H9 (cell line): ENCODE data around the gene UBASH3A. TPM values are rescaled to one million over a fixed set of nuclear protein-coding genes. Genes with fewer than 3 reads are reported as not detected.

Experiments used
- DNase-seq: peaks from one replicate; pipeline ENCODE4 v3.0.0-alpha.2; 2017
- H2AFZ ChIP-seq: one replicate; pipeline ENCODE4 v1.6.1; 2013; ENCODE audit warnings: mild to moderate bottlenecking, low read length, control low read depth, moderate library complexity
- H2AK5ac ChIP-seq: 2 replicates; pipeline ENCODE4 v1.6.1; 2013; ENCODE audit warnings: low read length, control low read depth, mixed read lengths; ENCODE audit not compliant: insufficient read length
- H2BK120ac ChIP-seq: one replicate; pipeline ENCODE4 v1.6.1; 2013; ENCODE audit warnings: low read depth, mild to moderate bottlenecking, low read length, control low read depth, inconsistent platforms; ENCODE audit not compliant: poor library complexity, severe bottlenecking
- H2BK12ac ChIP-seq: 2 replicates; pipeline ENCODE4 v1.6.1; 2013; ENCODE audit warnings: low read length, control low read depth, mixed read lengths, low read depth; ENCODE audit not compliant: insufficient read length
- H2BK15ac ChIP-seq: 2 replicates; pipeline ENCODE4 v1.6.1; 2013; ENCODE audit warnings: low read depth, low read length, control low read depth
- H2BK20ac ChIP-seq: one replicate; pipeline ENCODE4 v1.6.1; 2013; ENCODE audit warnings: low read depth, mild to moderate bottlenecking, low read length, control low read depth, inconsistent platforms; ENCODE audit not compliant: poor library complexity, severe bottlenecking
- H2BK5ac ChIP-seq: 2 replicates; pipeline ENCODE4 v1.6.1; 2013; ENCODE audit warnings: low read length, control low read depth, mixed read lengths; ENCODE audit not compliant: insufficient read length
- H3K14ac ChIP-seq: 2 replicates; pipeline ENCODE4 v1.6.1; 2013; ENCODE audit warnings: low read length, control low read depth; ENCODE audit not compliant: insufficient read depth
- H3K18ac ChIP-seq: 2 replicates; pipeline ENCODE4 v1.6.1; 2013; ENCODE audit warnings: low read depth, mild to moderate bottlenecking, mixed read lengths, low read length, control low read depth; ENCODE audit not compliant: insufficient read length
- H3K23ac ChIP-seq: 2 replicates; pipeline ENCODE4 v1.6.1; 2013; ENCODE audit warnings: low read length, control low read depth, mixed read lengths, low read depth; ENCODE audit not compliant: insufficient read length
- H3K23me2 ChIP-seq: 2 replicates; pipeline ENCODE4 v1.6.1; 2013; ENCODE audit warnings: low read depth, mild to moderate bottlenecking, mixed read lengths, low read length, control low read depth; ENCODE audit not compliant: insufficient read length, poor library complexity, severe bottlenecking
- H3K27ac ChIP-seq: 2 replicates; pipeline ENCODE4 v1.5.1; 2013; ENCODE audit warnings: low read length, control low read depth, mixed read lengths, low read depth; ENCODE audit not compliant: insufficient read length
- H3K27me3 ChIP-seq: 2 replicates; pipeline ENCODE4 v1.6.1; 2013; ENCODE audit warnings: low read length, control low read depth, inconsistent platforms; ENCODE audit not compliant: insufficient read depth
- H3K4ac ChIP-seq: 2 replicates; pipeline ENCODE4 v1.6.1; 2013; ENCODE audit warnings: low read depth, mild to moderate bottlenecking, control low read depth, inconsistent platforms, low read length, moderate library complexity
- H3K4me1 ChIP-seq: 2 replicates; pipeline ENCODE4 v1.6.1; 2013; ENCODE audit warnings: low read length, control low read depth, inconsistent platforms; ENCODE audit not compliant: insufficient read depth
- H3K4me2 ChIP-seq: 2 replicates; pipeline ENCODE4 v1.6.1; 2013; ENCODE audit warnings: low read length, control low read depth, mixed read lengths; ENCODE audit not compliant: insufficient read length, insufficient read depth
- H3K56ac ChIP-seq: 2 replicates; pipeline ENCODE4 v1.6.1; 2013; ENCODE audit warnings: low read depth, mild to moderate bottlenecking, mixed read lengths, low read length, control low read depth; ENCODE audit not compliant: insufficient read length
- H3K79me1 ChIP-seq: 2 replicates; pipeline ENCODE4 v1.6.1; 2013; ENCODE audit warnings: low read depth, mild to moderate bottlenecking, moderate library complexity, low read length, control low read depth, inconsistent platforms; ENCODE audit not compliant: insufficient read depth, poor library complexity, severe bottlenecking
- H3K79me2 ChIP-seq: 2 replicates; pipeline ENCODE4 v1.6.1; 2013; ENCODE audit warnings: low read length, control low read depth, inconsistent platforms; ENCODE audit not compliant: insufficient read depth
- H3K9ac ChIP-seq: 2 replicates; pipeline ENCODE4 v1.6.1; 2013; ENCODE audit warnings: low read length, control low read depth, mixed read lengths; ENCODE audit not compliant: insufficient read length; ENCODE audit errors: extremely low read depth
- H3K9me3 ChIP-seq: one replicate; pipeline ENCODE4 v1.6.1; 2013; ENCODE audit warnings: low read depth, low read length, inconsistent platforms; ENCODE audit not compliant: control insufficient read depth
- H3T11ph ChIP-seq: one replicate; pipeline ENCODE4 v1.6.1; 2013; ENCODE audit warnings: mild to moderate bottlenecking, low read length, control low read depth, inconsistent platforms
- H4K20me1 ChIP-seq: one replicate; pipeline ENCODE4 v1.6.1; 2013; ENCODE audit not compliant: control insufficient read depth, insufficient read length, insufficient read depth
- H4K5ac ChIP-seq: 2 replicates; pipeline ENCODE4 v1.6.1; 2013; ENCODE audit warnings: low read depth, mild to moderate bottlenecking, mixed read lengths, low read length, control low read depth; ENCODE audit not compliant: insufficient read length
- H4K8ac ChIP-seq: replicated peaks from 2 replicates; pipeline ENCODE4 v1.6.1; 2013; ENCODE audit warnings: low read length, control low read depth, mixed read lengths, low read depth; ENCODE audit not compliant: insufficient read length
- H4K91ac ChIP-seq: 2 replicates; pipeline ENCODE4 v1.6.1; 2013; ENCODE audit warnings: low read depth, mild to moderate bottlenecking, moderate library complexity, mixed read lengths, low read length, control low read depth; ENCODE audit not compliant: insufficient read length
- H3K27ac Mint-ChIP-seq, 3 experiments: 2 replicates in 2 of 3; 3 replicates in 1 of 3; pipeline ENCODE4 v1.8.0; 2020 to 2021; ENCODE audit warnings: mixed read lengths in 3 of 3, mild to moderate bottlenecking in 1 of 3, moderate library complexity in 1 of 3
- H3K27me3 Mint-ChIP-seq: 2 replicates; pipeline ENCODE4 v1.8.0; 2021; ENCODE audit warnings: low read depth, mild to moderate bottlenecking, moderate library complexity, mixed read lengths
- H3K36me3 Mint-ChIP-seq, 3 experiments: 2 replicates in 2 of 3; 3 replicates in 1 of 3; pipeline ENCODE4 v1.8.0; 2020 to 2021; ENCODE audit warnings: low read depth in 3 of 3, mixed read lengths in 3 of 3; ENCODE audit not compliant: insufficient read depth in 1 of 3
- H3K4me1 Mint-ChIP-seq, 2 experiments: 2 replicates each; pipeline ENCODE4 v1.8.0; 2020; ENCODE audit warnings: mixed read lengths in 2 of 2
- H3K4me3 Mint-ChIP-seq, 2 experiments: 2 replicates in 1 of 2; 3 replicates in 1 of 2; pipeline ENCODE4 v1.8.0; 2020 to 2021; ENCODE audit warnings: mild to moderate bottlenecking in 2 of 2, mixed read lengths in 2 of 2, moderate library complexity in 1 of 2
- H3K9me3 Mint-ChIP-seq, 2 experiments: 2 replicates in 1 of 2; 3 replicates in 1 of 2; pipeline ENCODE4 v1.8.0; 2020; ENCODE audit warnings: mild to moderate bottlenecking in 2 of 2, mixed read lengths in 2 of 2, moderate library complexity in 1 of 2
- CTCF ChIP-seq: fragments of 200-600 bp; sonication (generic); conservative IDR thresholded peaks from 3 replicates; pipeline ENCODE4 v1.8.0; 2021; ENCODE audit warnings: antibody characterized with exemption, mild to moderate bottlenecking
- WGBS: extraction: QIAGEN DNeasy Blood & Tissue Kit; methylation state at CpG from one replicate; pipeline ENCODE4 v1.1.7; 2013; ENCODE audit warnings: missing lambda C conversion rate, low lambda C conversion rate, mixed read lengths; ENCODE audit not compliant: insufficient read length; ENCODE audit errors: extremely low coverage; 5-methylcytosine and 5-hydroxymethylcytosine counted together
- total RNA-seq: library from RNA; stranded (reverse); gene quantifications from 2 replicates; pipeline ENCODE4 v1.2.1, GENCODE V29; 2021

UBASH3A gene
- total RNA-seq, 1 experiment from 2014 or later = not detected

GRCh38 chr21:42437786-42438185 lies 34.1 kb downstream of the UBASH3A start:
- Histone ChIP-seq H3K9me3 (no peaks in the 10 kb centered on the region), H3K27ac (no peak overlapping the region), H3K27me3 (no peaks in the 10 kb centered on the region), H3K79me1 (no peaks in the 10 kb centered on the region), H4K5ac (no peak overlapping the region), H3K79me2 (no peaks in the 10 kb centered on the region), H2BK5ac (no peak overlapping the region), H3K4me2 (no peak overlapping the region), H2AK5ac (no peak overlapping the region), H2AFZ (no peak overlapping the region), H4K91ac (no peak overlapping the region), H2BK120ac (no peak overlapping the region), H3K14ac (no peak overlapping the region), H4K8ac (no peak overlapping the region), H4K20me1 (peaks cover 3% of the 10 kb centered on the region), H3K9ac (no peak overlapping the region), H2BK20ac (no peak overlapping the region), H2BK12ac (no peak overlapping the region), H3K56ac (no peak overlapping the region), H2BK15ac (no peak overlapping the region), H3K23me2 (no peaks in the 10 kb centered on the region), H3K4me1 (no peaks in the 10 kb centered on the region), H3K18ac (no peak overlapping the region), H3T11ph (no peak overlapping the region), H3K4ac (no peak overlapping the region), H3K23ac (no peak overlapping the region)
- H3K9me3 Mint-ChIP-seq = peaks cover 8 to 17% of the 10 kb centered on the region in 2 experiments
- H3K27me3 Mint-ChIP-seq = peaks cover 50% of the 10 kb centered on the region
- no peak for TF ChIP-seq CTCF
- peak; percentile 56 for DNase-seq
- H3K4me1 Mint-ChIP-seq = no peaks in the 10 kb centered on the region
- H3K4me3 Mint-ChIP-seq = no peak overlapping the region
- H3K27ac Mint-ChIP-seq = no peak overlapping the region
- WGBS = no CpG with 5 or more reads among the region's 8 CpGs
- no peaks in the 10 kb centered on the region for H3K36me3 Mint-ChIP-seq
